ENCODE measurements around the gene KYAT1.
A peak's percentile ranks its signal among the peaks of the same experiment; 100 is the strongest.

The KYAT1 gene

GRCh38 chr9:128790536-128790935 is 91.2 kb downstream of the KYAT1 start:
- TF ChIP-seq Cebpa-rat (IDR thresholded peaks at IDR 0.05), result no peak
- Histone ChIP-seq H4K20me1 (peaks cover 36% of the 10 kb centered on the region; the same call in 1 of the 2 replicates), H3K27me3 (no peaks in the 10 kb centered on the region), H3K9ac (peak overlapping the region; percentile 29; the same call in 1 of the 2 replicates), H3K4me2 (no peak overlapping the region), H3K4me1 (peaks cover 22% of the 10 kb centered on the region), H3K36me3 (peaks cover 70% of the 10 kb centered on the region), H3K27ac (no peak overlapping the region), H3K4me3 (no peak overlapping the region), H3K9me3 (no peaks in the 10 kb centered on the region)

GRCh38 chr9:128788445-128788844 is 93.3 kb downstream of the KYAT1 start:
- peaks cover 31% of the 10 kb centered on the region for H3K4me1 ChIP-seq
- peaks cover 25% of the 10 kb centered on the region; the same call in 1 of the 2 replicates for H4K20me1 ChIP-seq
- H3K36me3 ChIP-seq, result peaks cover 52% of the 10 kb centered on the region
- peak overlapping the region; percentile 96 for H3K4me2 ChIP-seq
- peak overlapping the region; percentile 90 for H3K9ac ChIP-seq
- peak overlapping the region; percentile 80; the same call in 1 of the 2 replicates for H3K27ac ChIP-seq
- peak overlapping the region; percentile 95 for H3K4me3 ChIP-seq
- H3K9me3 ChIP-seq, result no peaks in the 10 kb centered on the region
- H3K27me3 ChIP-seq, result no peaks in the 10 kb centered on the region
- TF ChIP-seq Cebpa-rat (IDR thresholded peaks at IDR 0.05), result no peak

- Histone ChIP-seq H4K20me1 (peaks cover 18% of the 10 kb centered on the region; the same call in 1 of the 2 replicates), H3K4me1 (peaks cover 37% of the 10 kb centered on the region), H3K4me3 (peak overlapping the region; percentile 95), H3K9ac (peak overlapping the region; percentile 90), H3K27ac (peak overlapping the region; percentile 80), H3K9me3 (no peaks in the 10 kb centered on the region), H3K27me3 (no peaks in the 10 kb centered on the region), H3K36me3 (peaks cover 44% of the 10 kb centered on the region), H3K4me2 (peak overlapping the region; percentile 96)
- no peak for TF ChIP-seq Cebpa-rat (IDR thresholded peaks at IDR 0.05)
Observed at GRCh38 chr9:128787659-128788058, 94.1 kb downstream of the KYAT1 start.

- peak; percentile 79 for TF ChIP-seq Cebpa-rat (IDR thresholded peaks at IDR 0.05)
- peaks cover 44% of the 10 kb centered on the region for H3K4me1 ChIP-seq
- peak within 1 kb of the TSS; percentile 96 for H3K4me2 ChIP-seq
- no peaks in the 10 kb centered on the region for H3K9me3 ChIP-seq
- peaks cover 10% of the 10 kb centered on the region; the same call in 1 of the 2 replicates for H4K20me1 ChIP-seq
- H3K27ac ChIP-seq, result peak within 1 kb of the TSS; percentile 80
- peak within 1 kb of the TSS; percentile 90 for H3K9ac ChIP-seq
- no peaks in the 10 kb centered on the region for H3K27me3 ChIP-seq
- peak within 1 kb of the TSS; percentile 95 for H3K4me3 ChIP-seq
- H3K36me3 ChIP-seq, result peaks cover 37% of the 10 kb centered on the region
Observed at GRCh38 chr9:128786681-128787601, 94.8 kb downstream of the KYAT1 start, which contains the start of gene TBC1D13. Gene TBC1D13, plus strand, starts transcription at chr9:128787253. Its CDS starts 101 bp downstream, at chr9:128787354.

GRCh38 chr9:128785427-128785826 is 96.3 kb downstream of the KYAT1 start:
- H3K27ac ChIP-seq, result no peak overlapping the region
- H3K4me2 ChIP-seq, result no peak overlapping the region
- no peaks in the 10 kb centered on the region; the same call in 1 of the 2 replicates for H4K20me1 ChIP-seq
- H3K9ac ChIP-seq, result no peak overlapping the region
- no peaks in the 10 kb centered on the region for H3K27me3 ChIP-seq
- no peak overlapping the region for H3K4me3 ChIP-seq
- no peaks in the 10 kb centered on the region; the same call in 1 of the 2 replicates for H3K9me3 ChIP-seq
- H3K36me3 ChIP-seq, result peaks cover 21% of the 10 kb centered on the region
- H3K4me1 ChIP-seq, result peaks cover 55% of the 10 kb centered on the region
- TF ChIP-seq Cebpa-rat (IDR thresholded peaks at IDR 0.05), result no peak

Measured in BLaER1 (cell line).